A673 (cell line): ENCODE data around the gene PPP1R14B. TPM values are rescaled to one million over a fixed set of nuclear protein-coding genes. Genes with fewer than 3 reads are reported as not detected.

Experiments
- BruUV-seq: library from RNA; stranded (reverse); fragments of 400-500 nt; replicated peaks from 2 replicates; lab custom pipeline; 2021; lab: Mats Ljungman, UMichigan
- CTCF ChIA-PET: fragments of 300-600 bp; sonication (Branson Sonifier 250); formaldehyde crosslinking; loops from one replicate; lab custom pipeline; 2022; ENCODE audit warnings: antibody characterized with exemption; lab: Charles Lee
- POLR2A ChIA-PET: fragments of 300-600 bp; sonication (Branson Sonifier 250); formaldehyde crosslinking; loops from one replicate; lab custom pipeline; 2022; ENCODE audit warnings: antibody characterized with exemption; ENCODE audit not compliant: low non-redundant PET; lab: Charles Lee
- DNase-seq: peaks from one replicate; pipeline ENCODE4 v3.0.0-alpha.2; 2015; ENCODE audit warnings: low spot score
- H3K27ac ChIP-seq: fragments of 200-600 bp; sonication (generic); 2 replicates; pipeline ENCODE4 v1.5.1; 2016; ENCODE audit warnings: mixed run types, low read depth, mild to moderate bottlenecking, mixed read lengths, antibody characterized with exemption, low read length; ENCODE audit not compliant: poor library complexity, severe bottlenecking
- H3K27me3 ChIP-seq: fragments of 200-600 bp; sonication (generic); replicated peaks from 2 replicates; pipeline ENCODE4 v1.6.1; 2017; ENCODE audit warnings: mixed run types, low read depth, mild to moderate bottlenecking, mixed read lengths, antibody characterized with exemption, low read length; ENCODE audit not compliant: insufficient read depth, poor library complexity
- H3K36me3 ChIP-seq: fragments of 200-600 bp; sonication (generic); 2 replicates; pipeline ENCODE4 v1.6.1; 2016; ENCODE audit warnings: mixed run types, mild to moderate bottlenecking, mixed read lengths, antibody characterized with exemption, low read length; ENCODE audit not compliant: insufficient read depth, poor library complexity, severe bottlenecking
- H3K4me1 ChIP-seq: fragments of 200-600 bp; sonication (generic); 2 replicates; pipeline ENCODE4 v1.6.1; 2017; ENCODE audit warnings: mixed run types, mild to moderate bottlenecking, mixed read lengths, antibody characterized with exemption, low read length; ENCODE audit not compliant: insufficient read depth, poor library complexity, severe bottlenecking
- H3K4me3 ChIP-seq: fragments of 200-600 bp; sonication (generic); 2 replicates; pipeline ENCODE4 v1.5.1; 2016; ENCODE audit warnings: low read depth, mixed run types, mild to moderate bottlenecking, mixed read lengths, low read length; ENCODE audit not compliant: poor library complexity, severe bottlenecking
- H3K9me3 ChIP-seq: fragments of 200-600 bp; sonication (generic); 2 replicates; pipeline ENCODE4 v1.6.1; 2016; ENCODE audit warnings: mixed run types, low read depth, mild to moderate bottlenecking, mixed read lengths, antibody characterized with exemption, low read length; ENCODE audit not compliant: poor library complexity, severe bottlenecking
- CTCF ChIP-seq: fragments of 300-800, 200-600 bp; sonication (generic); conservative IDR thresholded peaks from 2 replicates; pipeline ENCODE4 v1.5.1; 2017; ENCODE audit warnings: low read depth, mild to moderate bottlenecking, antibody characterized with exemption, low read length, moderate library complexity, mixed read lengths
- EZH2 ChIP-seq: fragments of 200-600 bp; sonication (generic); IDR thresholded peaks from 2 replicates; pipeline ENCODE4 v1.6.1; 2017; ENCODE audit warnings: borderline replicate concordance, low read depth, mild to moderate bottlenecking, mixed read lengths, antibody characterized with exemption, low read length; ENCODE audit not compliant: poor library complexity, severe bottlenecking
- intact Hi-C: fragments of 100-400 bp; cut with micrococcal nuclease; formaldehyde crosslinking; loops from one replicate; pipeline ENCODE4 v1.10.0; 2022; ENCODE audit not compliant: unreplicated experiment
- total RNA-seq: library from RNA; stranded (reverse); gene quantifications from 2 replicates; pipeline ENCODE4 v1.2.3, GENCODE V29; 2021

The PPP1R14B gene
- total RNA-seq, 1 experiment from 2014 or later: 378 TPM

DNA sequence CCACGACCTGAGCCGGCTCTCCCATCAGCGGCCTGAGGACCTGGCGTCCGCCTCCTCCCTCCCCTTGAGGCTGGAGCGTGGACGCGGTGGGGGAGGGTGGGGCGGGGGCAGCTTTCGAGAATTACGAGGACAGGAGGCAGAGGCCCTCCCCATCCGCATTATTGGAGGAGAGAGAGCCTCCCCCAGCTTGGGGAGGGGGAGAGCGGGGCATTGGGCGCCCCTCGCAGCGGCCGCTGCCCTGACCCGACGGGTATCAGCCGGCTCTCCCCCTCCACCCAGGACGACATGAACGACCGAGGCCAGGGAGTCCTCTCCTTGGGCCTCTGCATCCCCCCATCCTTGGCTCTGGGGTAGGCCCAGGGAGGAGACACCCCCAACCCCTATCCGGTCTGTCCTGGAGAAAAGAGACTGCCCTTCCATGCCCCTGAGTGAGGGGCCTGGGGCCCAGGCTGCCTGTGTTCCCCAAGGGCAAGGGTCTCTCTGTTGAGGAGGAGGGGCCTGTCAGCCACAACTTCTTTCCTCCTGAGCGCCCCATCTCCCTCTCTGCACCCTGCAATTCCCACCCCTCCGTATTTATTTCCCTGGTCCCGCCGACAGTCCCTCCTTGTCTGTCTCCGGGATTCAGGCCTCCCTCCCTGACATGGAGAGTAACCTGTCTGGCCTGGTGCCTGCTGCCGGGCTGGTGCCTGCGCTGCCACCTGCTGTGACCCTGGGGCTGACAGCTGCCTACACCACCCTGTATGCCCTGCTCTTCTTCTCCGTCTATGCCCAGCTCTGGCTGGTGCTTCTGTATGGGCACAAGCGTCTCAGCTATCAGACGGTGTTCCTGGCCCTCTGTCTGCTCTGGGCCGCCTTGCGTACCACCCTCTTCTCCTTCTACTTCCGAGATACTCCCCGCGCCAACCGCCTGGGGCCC, 39.4 kb upstream of the PPP1R14B start:
- ChIA-PET CTCF (interaction anchor here (0.7 kb wide), 2 partner anchors 22 to 64 kb away, joined by 5 to 8 read pairs; no protein-coding TSS in a partner anchor), POLR2A (no interaction called here)
- Histone ChIP-seq H3K4me3 (peak overlapping the region; percentile 87), H3K4me1 (peaks cover 13% of the 10 kb centered on the region), H3K27me3 (peaks cover 11% of the 10 kb centered on the region), H3K27ac (peak overlapping the region; percentile 73), H3K36me3 (peaks cover 6% of the 10 kb centered on the region), H3K9me3 (no peaks in the 10 kb centered on the region)
- BruUV-seq: no TSS peak
- intact Hi-C loops: loop anchor here (2.0 kb wide), 1 partner anchor 15 kb away; no protein-coding TSS in a partner anchor
- TF ChIP-seq CTCF (no peak), EZH2 (no peak)
- DNase-seq: no peak

DNA sequence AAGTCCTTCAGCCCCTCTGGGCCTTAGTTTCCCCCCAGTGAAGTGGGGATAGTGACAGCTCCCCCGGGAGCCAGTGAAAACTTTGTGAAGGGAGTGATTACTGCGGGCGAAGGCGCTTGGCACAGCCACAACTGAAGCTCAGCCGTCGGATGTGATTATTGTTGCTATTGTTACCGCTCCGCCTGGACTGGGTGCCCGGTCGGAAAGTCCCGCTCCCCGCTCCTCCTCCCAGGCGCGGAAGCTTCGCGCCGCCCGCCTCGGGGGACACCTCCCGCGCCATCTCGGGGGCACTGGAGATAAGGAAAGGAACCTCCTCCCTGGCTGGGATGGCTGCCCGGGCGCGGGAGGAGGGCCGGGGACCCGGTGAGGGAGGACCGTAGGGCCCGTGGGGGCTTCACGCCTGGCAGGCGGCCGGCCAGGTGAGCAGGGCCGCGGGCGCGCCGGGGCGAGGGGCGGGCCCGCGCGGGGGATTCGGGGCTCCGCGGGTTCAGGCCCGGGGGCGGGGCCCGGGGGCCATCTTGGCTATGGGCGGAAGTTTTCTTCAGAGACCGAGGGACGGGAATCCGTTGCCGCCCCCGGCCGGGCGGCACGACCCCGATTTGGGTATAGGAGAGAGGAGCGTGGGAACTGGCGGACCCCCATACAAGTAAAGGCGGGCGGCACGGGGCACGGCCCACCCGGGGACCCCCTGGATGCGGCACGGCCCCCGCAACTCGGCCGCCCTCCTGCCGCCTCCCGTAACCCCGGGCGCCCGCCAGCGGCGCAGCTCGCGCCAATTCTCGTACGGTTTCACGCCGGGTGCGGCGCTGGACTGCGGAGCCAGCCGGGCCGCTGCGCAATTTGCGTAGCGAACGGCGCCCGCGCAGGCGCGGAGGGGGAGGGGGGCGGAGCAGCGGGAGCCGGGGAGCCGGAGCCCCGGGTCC, 38.5 kb upstream of the PPP1R14B start, which contains the start of gene GPR137:
GPR137 (plus strand) TSS at position 887 of the 923 bp plus-strand sequence. CDS start 677 bp downstream, outside the sequence.
- TF ChIP-seq EZH2 (no peak), CTCF (no peak)
- Histone ChIP-seq H3K4me3 (peak within 1 kb of the TSS; percentile 87), H3K36me3 (peaks cover 6% of the 10 kb centered on the region), H3K27me3 (peaks cover 2% of the 10 kb centered on the region), H3K4me1 (peaks cover 13% of the 10 kb centered on the region), H3K27ac (peak within 1 kb of the TSS; percentile 73), H3K9me3 (no peaks in the 10 kb centered on the region)
- ChIA-PET POLR2A (no interaction called here), CTCF (interaction anchor here (0.7 to 1.6 kb wide), 3 partner anchors 14 to 65 kb away, joined by 3 to 8 read pairs (median 7); no protein-coding TSS in a partner anchor)
- peak; percentile 92 for DNase-seq
- TSS peak; percentile 50 for BruUV-seq
- intact Hi-C loops: loop anchor here (2.0 kb wide), 1 partner anchor 14 kb away; no protein-coding TSS in a partner anchor
